B cell (primary cell): Measurements from ENCODE around the gene OR2A12. TPM values are rescaled to one million over a fixed set of nuclear protein-coding genes. Genes with fewer than 3 reads are reported as not detected.

ENCODE experiments used
- ATAC-seq: fragments of 200-7000 bp; cut with Tn5 transposase; one replicate; pipeline ENCODE4 v1.10.0; 2021; ENCODE audit warnings: low read depth, mild to moderate bottlenecking, moderate number of reproducible peaks, moderate library complexity
- CTCF ChIA-PET: fragments of 350-600 bp; sonication (Branson Sonifier 250); formaldehyde crosslinking; loops from one replicate; lab custom pipeline; 2021; ENCODE audit warnings: antibody characterized with exemption, inconsistent platforms; lab: Charles Lee
- POLR2A ChIA-PET: fragments of 350-600 bp; sonication (Branson Sonifier 250); formaldehyde crosslinking; loops from one replicate; lab custom pipeline; 2021; ENCODE audit warnings: antibody characterized with exemption; lab: Charles Lee
- DNase-seq: peaks from one replicate; pipeline ENCODE4 v3.0.0; 2013
- H2AFZ ChIP-seq: 2 replicates; pipeline ENCODE4 v1.6.1; 2012; ENCODE audit warnings: mild to moderate bottlenecking, low read depth, low read length; ENCODE audit not compliant: insufficient read depth, poor library complexity, severe bottlenecking
- H3K27ac ChIP-seq, 2 donors: 1 replicate in 1 of 2; 2 replicates in 1 of 2; pipeline ENCODE4 v1.5.1; 2012 to 2013; ENCODE audit warnings: low read length in 2 of 2, mild to moderate bottlenecking in 2 of 2, moderate library complexity in 1 of 2
- H3K27me3 ChIP-seq, 4 experiments: fragments of 200-600 bp in 1 of 4; sonication (generic) in 1 of 4; replicated peaks in 1 of 4; 1 replicate in 2 of 4; 2 replicates in 2 of 4; pipeline versions ENCODE4 v1.6.1 to v1.7.0; 2013 to 2016; ENCODE audit warnings: low read length in 3 of 4, mild to moderate bottlenecking in 2 of 4, mixed read lengths in 1 of 4, moderate library complexity in 1 of 4; ENCODE audit not compliant: insufficient read depth in 4 of 4, control insufficient read depth in 3 of 4; ENCODE audit errors: control extremely low read depth in 1 of 4
- H3K36me3 ChIP-seq, 2 experiments: replicated peaks in 1 of 2; 1 replicate in 1 of 2; 2 replicates in 1 of 2; pipeline versions ENCODE4 v1.6.1 to v1.7.1; 2013; ENCODE audit warnings: low read length in 1 of 2; ENCODE audit not compliant: insufficient read depth in 2 of 2, control insufficient read depth in 1 of 2; ENCODE audit errors: control extremely low read depth in 1 of 2, extremely low read depth in 1 of 2
- H3K4me1 ChIP-seq, 2 donors: fragments of 200-600 bp in 1 of 2; sonication (generic) in 1 of 2; 1 replicate in 1 of 2; 2 replicates in 1 of 2; pipeline versions ENCODE4 v1.5.1 to v1.6.1; 2013 to 2017; ENCODE audit warnings: low read length in 2 of 2; ENCODE audit not compliant: control insufficient read depth in 2 of 2, insufficient read depth in 2 of 2
- H3K4me2 ChIP-seq: replicated peaks from 2 replicates; pipeline ENCODE3; 2012; ENCODE audit warnings: mild to moderate bottlenecking, low read depth, low read length; ENCODE audit not compliant: poor library complexity, severe bottlenecking
- H3K4me3 ChIP-seq, 5 experiments: fragments of 200-600 bp in 1 of 5; sonication (generic) in 1 of 5; 1 replicate in 3 of 5; 2 replicates in 2 of 5; pipeline versions ENCODE4 v1.5.1 to v1.7.0; 2011 to 2016; ENCODE audit warnings: low read length in 4 of 5, mild to moderate bottlenecking in 4 of 5, low read depth in 2 of 5, control low read depth in 1 of 5, moderate library complexity in 1 of 5; ENCODE audit not compliant: insufficient read depth in 1 of 5; ENCODE audit errors: control extremely low read depth in 1 of 5, extremely low read depth in 1 of 5
- H3K79me2 ChIP-seq: fragments of 200-600 bp; sonication (generic); one replicate; pipeline ENCODE4 v1.6.0; 2016; ENCODE audit warnings: low read length; ENCODE audit not compliant: control insufficient read depth, insufficient read depth
- H3K9ac ChIP-seq: fragments of 200-600 bp; sonication (generic); 2 replicates; pipeline ENCODE4 v1.6.1; 2017; ENCODE audit warnings: mild to moderate bottlenecking, low read length, moderate library complexity
- H3K9me3 ChIP-seq, 3 donors: one replicate each; pipeline versions ENCODE4 v1.6.1 to v1.7.1; 2013; ENCODE audit warnings: low read length in 2 of 3; ENCODE audit not compliant: control insufficient read depth in 2 of 3, insufficient read depth in 1 of 3; ENCODE audit errors: control extremely low read depth in 1 of 3
- H4K20me1 ChIP-seq: 2 replicates; pipeline ENCODE4 v1.6.0; 2012; ENCODE audit warnings: mild to moderate bottlenecking, low read length; ENCODE audit not compliant: insufficient read depth, control insufficient read depth, poor library complexity, severe bottlenecking
- H3K27ac Mint-ChIP-seq: one replicate; pipeline ENCODE4 v1.8.0; 2021; ENCODE audit warnings: mixed read lengths
- H3K27me3 Mint-ChIP-seq: one replicate; pipeline ENCODE4 v1.8.0; 2021; ENCODE audit warnings: mixed read lengths
- H3K4me1 Mint-ChIP-seq: one replicate; pipeline ENCODE4 v1.8.0; 2021; ENCODE audit warnings: mixed read lengths
- H3K4me3 Mint-ChIP-seq: one replicate; pipeline ENCODE4 v1.8.0; 2021; ENCODE audit warnings: mixed read lengths
- H3K9me3 Mint-ChIP-seq: one replicate; pipeline ENCODE4 v1.8.0; 2022; ENCODE audit warnings: mixed read lengths; ENCODE audit not compliant: insufficient read depth
- CTCF ChIP-seq: fragments of 200-600 bp; IDR thresholded peaks from one replicate; pipeline ENCODE4 v1.8.0; 2022; ENCODE audit warnings: antibody characterized with exemption, mild to moderate bottlenecking
- EZH2 ChIP-seq: IDR thresholded peaks from 2 replicates; pipeline ENCODE4 v1.6.1; 2012; ENCODE audit warnings: borderline replicate concordance, low read depth, mild to moderate bottlenecking, moderate library complexity, low read length; ENCODE audit not compliant: insufficient read depth, poor library complexity, severe bottlenecking
- WGBS: methylation state at CpG from one replicate; pipeline ENCODE4 v1.1.5; 2013; ENCODE audit warnings: missing lambda C conversion rate; ENCODE audit not compliant: insufficient coverage; 5-methylcytosine and 5-hydroxymethylcytosine counted together
- intact Hi-C: fragments of 100-400 bp; cut with micrococcal nuclease; formaldehyde crosslinking; loops from one replicate; pipeline ENCODE4 v1.10.0; 2022
- polyA plus RNA-seq: library from polyadenylated mRNA; depleted of rRNA; stranded (reverse); fragments of >200 nt; gene quantifications from 2 replicates; pipeline ENCODE4 v1.2.3, GENCODE V29; 2012
- total RNA-seq, 2 donors: library from RNA; stranded (reverse); fragments of 120-200 nt in 1 of 2; gene quantifications; 1 replicate in 1 of 2; 2 replicates in 1 of 2; pipeline versions ENCODE4 v1.2.3 to v1.2.4, GENCODE V29; 2013 to 2022

OR2A12 gene
- total and polyA plus RNA-seq, 2 donors (not counting 1 experiment from before 2014, with no cell fraction given), result not detected

DNA sequence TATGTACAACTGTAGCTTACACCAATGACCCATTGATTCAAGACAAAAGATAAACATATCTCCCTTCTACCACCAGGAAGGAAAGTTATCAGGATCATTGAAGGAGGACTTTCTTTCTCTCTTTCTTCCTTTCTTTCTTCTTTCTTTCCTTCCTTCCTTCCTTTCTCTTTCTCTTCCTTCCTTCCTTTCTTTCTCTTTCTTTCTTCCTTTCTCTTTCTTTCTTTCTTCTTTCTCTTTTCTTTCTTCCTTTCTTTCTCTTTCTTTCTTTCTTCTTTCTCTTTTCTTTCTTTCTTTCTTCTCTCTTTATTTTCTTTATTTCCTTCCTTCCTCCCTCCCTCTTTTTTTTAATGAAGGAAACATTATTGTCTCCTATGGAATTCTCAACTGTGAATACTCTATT, 12.7 kb downstream of the OR2A12 start:
- H3K4me1 Mint-ChIP-seq, result no peaks in the 10 kb centered on the region
- no peak overlapping the region for H3K4me3 ChIP-seq
- no peaks in the 10 kb centered on the region for H3K79me2 ChIP-seq
- peaks cover 14% of the 10 kb centered on the region for H3K27me3 Mint-ChIP-seq
- H3K27me3 ChIP-seq, result peaks cover 0 to 8% (median 2%) of the 10 kb centered on the region in 4 experiments
- no peaks in the 10 kb centered on the region for H3K36me3 ChIP-seq
- no peak overlapping the region for H2AFZ ChIP-seq
- peaks cover 0 to 3% (median 0%) of the 10 kb centered on the region in 3 donors for H3K9me3 ChIP-seq
- no peaks in the 10 kb centered on the region for H3K4me1 ChIP-seq
- ATAC-seq (no peak), DNase-seq (no peak)
- ChIA-PET POLR2A (no interaction called here), CTCF (no interaction called here)
- intact Hi-C loops, result no loop called here
- H3K9me3 Mint-ChIP-seq, result no peaks in the 10 kb centered on the region
- TF ChIP-seq CTCF (peak; percentile 30), EZH2 (no peak)
- H3K9ac ChIP-seq, result no peak overlapping the region
- no peak overlapping the region for H3K4me3 Mint-ChIP-seq
- no peaks in the 10 kb centered on the region for H4K20me1 ChIP-seq
- H3K27ac Mint-ChIP-seq, result no peak overlapping the region
- no peak overlapping the region for H3K4me2 ChIP-seq
- no peak overlapping the region for H3K27ac ChIP-seq

GRCh38 chr7:144100607-144101006, 14.5 kb downstream of the OR2A12 start:
- Histone ChIP-seq H3K9ac (no peak overlapping the region), H3K4me1 (no peaks in the 10 kb centered on the region), H3K36me3 (no peaks in the 10 kb centered on the region), H3K27me3 (peaks cover 0 to 5% (median 2%) of the 10 kb centered on the region in 4 experiments), H3K4me2 (no peak overlapping the region), H3K79me2 (no peaks in the 10 kb centered on the region), H4K20me1 (no peaks in the 10 kb centered on the region), H3K27ac (no peak overlapping the region), H3K9me3 (peaks cover 0 to 1% (median 0%) of the 10 kb centered on the region in 3 donors), H2AFZ (no peak overlapping the region), H3K4me3 (no peak overlapping the region)
- ChIA-PET CTCF (no interaction called here), POLR2A (no interaction called here)
- H3K27ac Mint-ChIP-seq, result no peak overlapping the region
- intact Hi-C loops, result no loop called here
- H3K4me1 Mint-ChIP-seq, result no peaks in the 10 kb centered on the region
- DNase-seq (no peak), ATAC-seq (no peak)
- H3K4me3 Mint-ChIP-seq, result no peak overlapping the region
- no CpG with 5 or more reads among the region's 3 CpGs for WGBS
- TF ChIP-seq CTCF (no peak), EZH2 (no peak)
- H3K9me3 Mint-ChIP-seq, result no peaks in the 10 kb centered on the region
- H3K27me3 Mint-ChIP-seq, result peaks cover 14% of the 10 kb centered on the region
